ENCODE data around the gene PGA5.
"Not testable (repeated sequence)": the region's sequence is repeated elsewhere in the genome, so short reads cannot be mapped to it uniquely, and the experiment has no call there.

DNA sequence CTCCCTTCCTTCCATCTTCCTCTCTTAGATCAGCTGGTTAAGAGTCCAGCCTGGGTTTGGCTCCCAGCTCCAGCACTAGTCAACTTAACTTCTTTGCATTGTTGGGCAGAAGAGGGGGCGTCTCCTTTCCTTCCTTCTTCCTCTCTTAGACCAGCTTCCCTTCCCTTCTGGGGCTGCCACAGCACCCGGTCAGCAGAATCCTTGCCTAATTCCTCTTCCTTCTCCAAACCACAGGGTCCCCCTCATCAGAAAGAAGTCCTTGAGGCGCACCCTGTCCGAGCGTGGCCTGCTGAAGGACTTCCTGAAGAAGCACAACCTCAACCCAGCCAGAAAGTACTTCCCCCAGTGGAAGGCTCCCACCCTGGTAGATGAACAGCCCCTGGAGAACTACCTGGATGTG lies 37.1 kb upstream of the PGA5 start:
- TF ChIP-seq, protein P1, sequence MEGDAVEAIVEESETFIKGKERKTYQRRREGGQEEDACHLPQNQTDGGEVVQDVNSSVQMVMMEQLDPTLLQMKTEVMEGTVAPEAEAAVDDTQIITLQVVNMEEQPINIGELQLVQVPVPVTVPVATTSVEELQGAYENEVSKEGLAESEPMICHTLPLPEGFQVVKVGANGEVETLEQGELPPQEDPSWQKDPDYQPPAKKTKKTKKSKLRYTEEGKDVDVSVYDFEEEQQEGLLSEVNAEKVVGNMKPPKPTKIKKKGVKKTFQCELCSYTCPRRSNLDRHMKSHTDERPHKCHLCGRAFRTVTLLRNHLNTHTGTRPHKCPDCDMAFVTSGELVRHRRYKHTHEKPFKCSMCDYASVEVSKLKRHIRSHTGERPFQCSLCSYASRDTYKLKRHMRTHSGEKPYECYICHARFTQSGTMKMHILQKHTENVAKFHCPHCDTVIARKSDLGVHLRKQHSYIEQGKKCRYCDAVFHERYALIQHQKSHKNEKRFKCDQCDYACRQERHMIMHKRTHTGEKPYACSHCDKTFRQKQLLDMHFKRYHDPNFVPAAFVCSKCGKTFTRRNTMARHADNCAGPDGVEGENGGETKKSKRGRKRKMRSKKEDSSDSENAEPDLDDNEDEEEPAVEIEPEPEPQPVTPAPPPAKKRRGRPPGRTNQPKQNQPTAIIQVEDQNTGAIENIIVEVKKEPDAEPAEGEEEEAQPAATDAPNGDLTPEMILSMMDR (IDR thresholded peaks at IDR 0.05; ENCODE audit: insufficient read depth, low read length, poor library complexity, severe bottlenecking), result not testable (repeated sequence)
- not testable (repeated sequence) for TF ChIP-seq EZH2phosphoT487 (conservative IDR thresholded peaks at IDR 0.05; ENCODE audit: low read length)

Measured in SU-DHL-6 (cell line).